K562 (cell line): ENCODE data around the gene OPA3. TPM values are rescaled to one million over a fixed set of nuclear protein-coding genes. Genes with fewer than 3 reads are reported as not detected.

Experiments
- ARID1B ChIP-seq: fragments of 450-650 bp; IDR thresholded peaks from 2 replicates; pipeline ENCODE4 v1.6.1; 2016; ENCODE audit warnings: antibody characterized with exemption, mild to moderate bottlenecking, inconsistent platforms
- CBX3 ChIP-seq, 2 experiments: IDR thresholded peaks; 1 replicate in 1 of 2; 2 replicates in 1 of 2; pipeline ENCODE4 v1.6.1; 2012; ENCODE audit warnings: inconsistent platforms in 2 of 2, low read length in 2 of 2, borderline replicate concordance in 1 of 2, control low read depth in 1 of 2
- CREBBP ChIP-seq: IDR thresholded peaks from one replicate; pipeline ENCODE4 v1.6.1; 2012; ENCODE audit warnings: low read depth, mild to moderate bottlenecking, control low read depth, inconsistent platforms, low read length
- CREM ChIP-seq: IDR thresholded peaks from 2 replicates; pipeline ENCODE4 v1.6.1; 2014; ENCODE audit warnings: antibody characterized with exemption, low read depth
- ELF2 ChIP-seq: fragments of 250-450 bp; sonication (Bioruptor Pico); IDR thresholded peaks from 2 replicates; pipeline ENCODE4 v1.5.0; 2021; ENCODE audit warnings: mild to moderate bottlenecking
- HDAC6 ChIP-seq: IDR thresholded peaks from 2 replicates; pipeline ENCODE4 v1.6.1; 2012; ENCODE audit warnings: low read depth, mild to moderate bottlenecking, control low read depth, inconsistent platforms, low read length, moderate library complexity
- SRF ChIP-seq, 2 experiments: fragments of 250-450, 450-650 bp in 1 of 2; sonication (Bioruptor Pico) in 1 of 2; sonication (generic) in 1 of 2; formaldehyde crosslinking; IDR thresholded peaks; 2 replicates each; pipeline versions ENCODE4 v1.5.0 to v1.5.1; 2020 to 2022; ENCODE audit warnings: mild to moderate bottlenecking in 1 of 2, missing genetic modification reagents in 1 of 2
- ZNF76 ChIP-seq: fragments of 250-450 bp; sonication (Bioruptor Pico); IDR thresholded peaks from 2 replicates; pipeline ENCODE4 v1.4.0; 2020; ENCODE audit warnings: mild to moderate bottlenecking, moderate library complexity, borderline replicate concordance
- ZNF785 ChIP-seq: fragments of 250-450 bp; sonication (Bioruptor Pico); IDR thresholded peaks from 2 replicates; pipeline ENCODE4 v1.4.0; 2020; ENCODE audit warnings: mild to moderate bottlenecking
- polyA plus RNA-seq, 8 experiments: library from polyadenylated mRNA; depleted of rRNA in 4 of 8; stranded (reverse) in 5 of 8; unstranded in 3 of 8; fragments of >200 nt; fragmentation: Nextera tagmentation in 2 of 8; fragmentation: Illumina TruSeq in 1 of 8; extraction: Ambion mirVana in 2 of 8; extraction: Trizol in 1 of 8; gene quantifications; 2 replicates each; pipeline versions ENCODE4 v1.2.1 to v1.2.3, GENCODE V29; 2011 to 2014; ENCODE audit warnings: inconsistent platforms in 1 of 8, missing spikeins in 1 of 8
- total RNA-seq, 7 experiments: library from RNA; depleted of rRNA in 6 of 7; stranded (reverse); fragments of >200 nt in 6 of 7; fragmentation: Illumina TruSeq in 2 of 7; extraction: Trizol in 2 of 7; gene quantifications; 2 replicates each; pipeline versions ENCODE4 v1.2.1 to v1.2.3, GENCODE V29; 2011 to 2021; ENCODE audit warnings: low replicate concordance in 1 of 7
- TF ChIP-seq, protein P1 (sequence below): sonication (generic); formaldehyde crosslinking; IDR thresholded peaks from 2 replicates; pipeline ENCODE4 v1.8.0; 2022; ENCODE audit warnings: missing genetic modification reagents, mild to moderate bottlenecking, borderline replicate concordance
- TF ChIP-seq, protein P2 (sequence below): fragments of 450-650 bp; formaldehyde crosslinking; IDR thresholded peaks from 2 replicates; pipeline ENCODE4 v1.4.0; 2020; ENCODE audit warnings: mild to moderate bottlenecking, moderate library complexity
- TF ChIP-seq, protein P3 (sequence below): fragments of 450-650 bp; IDR thresholded peaks from 2 replicates; pipeline ENCODE4 v1.6.1; 2016; ENCODE audit warnings: mild to moderate bottlenecking
- TF ChIP-seq, protein P4 (sequence below): fragments of 250-450 bp; sonication (Bioruptor Pico); IDR thresholded peaks from 2 replicates; pipeline ENCODE4 v1.4.0; 2020; ENCODE audit warnings: mild to moderate bottlenecking, moderate library complexity
- TF ChIP-seq, protein P5 (sequence below): fragments of 250-450 bp; sonication (Bioruptor Pico); IDR thresholded peaks from 2 replicates; pipeline ENCODE4 v1.8.0; 2021; ENCODE audit warnings: borderline replicate concordance, mild to moderate bottlenecking, moderate library complexity; ENCODE audit not compliant: poor library complexity, severe bottlenecking

Gene OPA3
- total and polyA plus RNA-seq, 9 of the 15 experiments (the other 6 are each of a cell fraction or from before 2014, with no cell fraction given) = 1.4 to 18.8 (median 9.0) TPM

DNA sequence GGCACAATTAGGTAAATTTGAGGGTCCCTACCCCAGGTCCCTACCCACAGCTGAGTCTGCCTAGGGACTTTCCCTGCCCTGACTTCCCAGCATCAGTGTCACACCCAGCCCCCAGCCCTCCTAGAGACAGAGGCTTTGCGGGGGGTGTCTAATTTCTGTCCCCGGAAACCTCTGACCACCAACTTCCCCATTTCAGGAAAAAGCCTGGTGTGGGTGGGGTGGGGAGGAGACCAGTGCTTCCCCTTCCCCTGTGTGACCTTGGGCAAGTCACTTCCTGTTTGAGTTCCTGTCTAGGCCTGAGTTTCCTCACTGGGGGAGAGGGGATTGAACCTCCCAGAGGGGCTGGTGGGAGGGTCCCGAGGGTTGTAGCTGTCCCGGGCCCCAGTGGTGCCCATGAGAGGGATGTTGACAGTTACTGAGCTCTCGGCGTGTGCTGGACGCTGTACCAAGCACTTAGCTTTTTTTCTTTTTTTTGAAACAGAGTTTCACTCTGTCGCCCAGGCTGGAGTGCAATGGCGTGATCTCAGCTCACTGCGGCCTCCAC is 69.4 kb downstream of the OPA3 start (continued):
- TF ChIP-seq SRF (CRISPR knock-in tag; IDR thresholded peaks at IDR 0.05) = peak in 1 of 2 experiments; percentile 68; a peak in 1 of 4 replicates
- no peak for TF ChIP-seq ZNF785
- TF ChIP-seq, protein P1, sequence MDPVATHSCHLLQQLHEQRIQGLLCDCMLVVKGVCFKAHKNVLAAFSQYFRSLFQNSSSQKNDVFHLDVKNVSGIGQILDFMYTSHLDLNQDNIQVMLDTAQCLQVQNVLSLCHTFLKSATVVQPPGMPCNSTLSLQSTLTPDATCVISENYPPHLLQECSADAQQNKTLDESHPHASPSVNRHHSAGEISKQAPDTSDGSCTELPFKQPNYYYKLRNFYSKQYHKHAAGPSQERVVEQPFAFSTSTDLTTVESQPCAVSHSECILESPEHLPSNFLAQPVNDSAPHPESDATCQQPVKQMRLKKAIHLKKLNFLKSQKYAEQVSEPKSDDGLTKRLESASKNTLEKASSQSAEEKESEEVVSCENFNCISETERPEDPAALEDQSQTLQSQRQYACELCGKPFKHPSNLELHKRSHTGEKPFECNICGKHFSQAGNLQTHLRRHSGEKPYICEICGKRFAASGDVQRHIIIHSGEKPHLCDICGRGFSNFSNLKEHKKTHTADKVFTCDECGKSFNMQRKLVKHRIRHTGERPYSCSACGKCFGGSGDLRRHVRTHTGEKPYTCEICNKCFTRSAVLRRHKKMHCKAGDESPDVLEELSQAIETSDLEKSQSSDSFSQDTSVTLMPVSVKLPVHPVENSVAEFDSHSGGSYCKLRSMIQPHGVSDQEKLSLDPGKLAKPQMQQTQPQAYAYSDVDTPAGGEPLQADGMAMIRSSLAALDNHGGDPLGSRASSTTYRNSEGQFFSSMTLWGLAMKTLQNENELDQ = no peak
- no peak for TF ChIP-seq ZNF76 (CRISPR knock-in tag)
- no peak for TF ChIP-seq CREBBP
- TF ChIP-seq, protein P2, sequence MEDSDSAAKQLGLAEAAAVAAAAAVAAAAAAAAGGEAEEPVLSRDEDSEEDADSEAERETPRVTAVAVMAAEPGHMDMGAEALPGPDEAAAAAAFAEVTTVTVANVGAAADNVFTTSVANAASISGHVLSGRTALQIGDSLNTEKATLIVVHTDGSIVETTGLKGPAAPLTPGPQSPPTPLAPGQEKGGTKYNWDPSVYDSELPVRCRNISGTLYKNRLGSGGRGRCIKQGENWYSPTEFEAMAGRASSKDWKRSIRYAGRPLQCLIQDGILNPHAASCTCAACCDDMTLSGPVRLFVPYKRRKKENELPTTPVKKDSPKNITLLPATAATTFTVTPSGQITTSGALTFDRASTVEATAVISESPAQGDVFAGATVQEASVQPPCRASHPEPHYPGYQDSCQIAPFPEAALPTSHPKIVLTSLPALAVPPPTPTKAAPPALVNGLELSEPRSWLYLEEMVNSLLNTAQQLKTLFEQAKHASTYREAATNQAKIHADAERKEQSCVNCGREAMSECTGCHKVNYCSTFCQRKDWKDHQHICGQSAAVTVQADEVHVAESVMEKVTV (CRISPR knock-in tag) = no peak
- peak; percentile 35; the same call in 1 of the 2 replicates for TF ChIP-seq ARID1B
- peak; percentile 28; the same call in 1 of the 2 replicates for TF ChIP-seq ELF2 (CRISPR knock-in tag)
- TF ChIP-seq CBX3 (IDR thresholded peaks at IDR 0.05; ENCODE audit: borderline replicate concordance in 1 of 2, low read length in 2 of 2) = no peak
- TF ChIP-seq HDAC6 = no peak
- TF ChIP-seq, protein P3, sequence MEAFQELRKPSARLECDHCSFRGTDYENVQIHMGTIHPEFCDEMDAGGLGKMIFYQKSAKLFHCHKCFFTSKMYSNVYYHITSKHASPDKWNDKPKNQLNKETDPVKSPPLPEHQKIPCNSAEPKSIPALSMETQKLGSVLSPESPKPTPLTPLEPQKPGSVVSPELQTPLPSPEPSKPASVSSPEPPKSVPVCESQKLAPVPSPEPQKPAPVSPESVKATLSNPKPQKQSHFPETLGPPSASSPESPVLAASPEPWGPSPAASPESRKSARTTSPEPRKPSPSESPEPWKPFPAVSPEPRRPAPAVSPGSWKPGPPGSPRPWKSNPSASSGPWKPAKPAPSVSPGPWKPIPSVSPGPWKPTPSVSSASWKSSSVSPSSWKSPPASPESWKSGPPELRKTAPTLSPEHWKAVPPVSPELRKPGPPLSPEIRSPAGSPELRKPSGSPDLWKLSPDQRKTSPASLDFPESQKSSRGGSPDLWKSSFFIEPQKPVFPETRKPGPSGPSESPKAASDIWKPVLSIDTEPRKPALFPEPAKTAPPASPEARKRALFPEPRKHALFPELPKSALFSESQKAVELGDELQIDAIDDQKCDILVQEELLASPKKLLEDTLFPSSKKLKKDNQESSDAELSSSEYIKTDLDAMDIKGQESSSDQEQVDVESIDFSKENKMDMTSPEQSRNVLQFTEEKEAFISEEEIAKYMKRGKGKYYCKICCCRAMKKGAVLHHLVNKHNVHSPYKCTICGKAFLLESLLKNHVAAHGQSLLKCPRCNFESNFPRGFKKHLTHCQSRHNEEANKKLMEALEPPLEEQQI = no peak
- peak; percentile 50 for TF ChIP-seq CREM
- TF ChIP-seq, protein P4, sequence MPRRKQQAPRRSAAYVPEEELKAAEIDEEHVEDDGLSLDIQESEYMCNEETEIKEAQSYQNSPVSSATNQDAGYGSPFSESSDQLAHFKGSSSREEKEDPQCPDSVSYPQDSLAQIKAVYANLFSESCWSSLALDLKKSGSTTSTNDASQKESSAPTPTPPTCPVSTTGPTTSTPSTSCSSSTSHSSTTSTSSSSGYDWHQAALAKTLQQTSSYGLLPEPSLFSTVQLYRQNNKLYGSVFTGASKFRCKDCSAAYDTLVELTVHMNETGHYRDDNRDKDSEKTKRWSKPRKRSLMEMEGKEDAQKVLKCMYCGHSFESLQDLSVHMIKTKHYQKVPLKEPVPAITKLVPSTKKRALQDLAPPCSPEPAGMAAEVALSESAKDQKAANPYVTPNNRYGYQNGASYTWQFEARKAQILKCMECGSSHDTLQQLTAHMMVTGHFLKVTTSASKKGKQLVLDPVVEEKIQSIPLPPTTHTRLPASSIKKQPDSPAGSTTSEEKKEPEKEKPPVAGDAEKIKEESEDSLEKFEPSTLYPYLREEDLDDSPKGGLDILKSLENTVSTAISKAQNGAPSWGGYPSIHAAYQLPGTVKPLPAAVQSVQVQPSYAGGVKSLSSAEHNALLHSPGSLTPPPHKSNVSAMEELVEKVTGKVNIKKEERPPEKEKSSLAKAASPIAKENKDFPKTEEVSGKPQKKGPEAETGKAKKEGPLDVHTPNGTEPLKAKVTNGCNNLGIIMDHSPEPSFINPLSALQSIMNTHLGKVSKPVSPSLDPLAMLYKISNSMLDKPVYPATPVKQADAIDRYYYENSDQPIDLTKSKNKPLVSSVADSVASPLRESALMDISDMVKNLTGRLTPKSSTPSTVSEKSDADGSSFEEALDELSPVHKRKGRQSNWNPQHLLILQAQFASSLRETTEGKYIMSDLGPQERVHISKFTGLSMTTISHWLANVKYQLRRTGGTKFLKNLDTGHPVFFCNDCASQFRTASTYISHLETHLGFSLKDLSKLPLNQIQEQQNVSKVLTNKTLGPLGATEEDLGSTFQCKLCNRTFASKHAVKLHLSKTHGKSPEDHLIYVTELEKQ (CRISPR knock-in tag) = no peak
- TF ChIP-seq, protein P5, sequence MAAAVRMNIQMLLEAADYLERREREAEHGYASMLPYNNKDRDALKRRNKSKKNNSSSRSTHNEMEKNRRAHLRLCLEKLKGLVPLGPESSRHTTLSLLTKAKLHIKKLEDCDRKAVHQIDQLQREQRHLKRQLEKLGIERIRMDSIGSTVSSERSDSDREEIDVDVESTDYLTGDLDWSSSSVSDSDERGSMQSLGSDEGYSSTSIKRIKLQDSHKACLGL (CRISPR knock-in tag) = no peak
